T-helper 2 cell treated with Interferon-gamma antibody and Interleukin-4, amounts not matched to agents 100 ng/mL and 5 ng/mL, for 36 hours (primary cell): Measurements from ENCODE around the gene PCSK1N. TPM values are rescaled to one million over a fixed set of nuclear protein-coding genes. Genes with fewer than 3 reads are reported as not detected.
"Not testable (repeated sequence)": the region's sequence is repeated elsewhere in the genome, so short reads cannot be mapped to it uniquely, and the experiment has no call there.

ENCODE experiments used
- intact Hi-C: fragments of 100-400 bp; cut with micrococcal nuclease; formaldehyde crosslinking; loops from one replicate; pipeline ENCODE4 v1.15.1; 2023
- total RNA-seq: library from RNA; stranded (reverse); gene quantifications from 2 replicates; pipeline ENCODE4 v1.2.3, GENCODE V29; 2022

The PCSK1N gene
- total RNA-seq, 1 donor from 2014 or later, result 0.20 TPM

DNA sequence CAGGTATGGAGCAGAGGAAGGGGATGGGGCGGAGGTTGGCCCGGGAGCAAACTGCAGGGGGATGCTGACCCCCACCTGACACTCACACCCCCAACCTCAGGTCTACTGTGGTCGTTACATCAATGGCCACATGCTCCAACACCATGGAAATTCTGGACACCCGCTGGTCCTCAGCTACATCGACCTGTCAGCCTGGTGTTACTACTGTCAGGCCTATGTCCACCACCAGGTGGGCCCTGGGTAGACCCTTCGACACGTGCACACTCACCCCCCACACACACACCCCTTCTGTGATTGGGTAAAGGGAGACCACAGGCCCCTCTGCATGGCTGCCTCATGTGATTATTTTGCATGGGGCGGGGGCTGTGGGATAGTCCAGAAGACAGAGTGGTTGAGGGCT, 11.3 kb downstream of the PCSK1N start:
- intact Hi-C loops, result no loop called here

DNA sequence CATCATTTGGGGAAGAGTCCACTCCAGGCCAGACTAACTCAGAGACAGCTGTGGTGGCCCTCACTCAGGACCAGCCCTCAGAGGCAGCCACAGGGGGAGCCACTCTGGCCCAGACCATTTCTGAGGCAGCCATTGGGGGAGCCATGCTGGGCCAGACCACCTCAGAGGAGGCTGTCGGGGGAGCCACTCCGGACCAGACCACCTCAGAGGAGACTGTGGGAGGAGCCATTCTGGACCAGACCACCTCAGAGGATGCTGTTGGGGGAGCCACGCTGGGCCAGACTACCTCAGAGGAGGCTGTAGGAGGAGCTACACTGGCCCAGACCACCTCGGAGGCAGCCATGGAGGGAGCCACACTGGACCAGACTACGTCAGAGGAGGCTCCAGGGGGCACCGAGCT, 12.4 kb downstream of the PCSK1N start:
- intact Hi-C loops, result no loop called here

DNA sequence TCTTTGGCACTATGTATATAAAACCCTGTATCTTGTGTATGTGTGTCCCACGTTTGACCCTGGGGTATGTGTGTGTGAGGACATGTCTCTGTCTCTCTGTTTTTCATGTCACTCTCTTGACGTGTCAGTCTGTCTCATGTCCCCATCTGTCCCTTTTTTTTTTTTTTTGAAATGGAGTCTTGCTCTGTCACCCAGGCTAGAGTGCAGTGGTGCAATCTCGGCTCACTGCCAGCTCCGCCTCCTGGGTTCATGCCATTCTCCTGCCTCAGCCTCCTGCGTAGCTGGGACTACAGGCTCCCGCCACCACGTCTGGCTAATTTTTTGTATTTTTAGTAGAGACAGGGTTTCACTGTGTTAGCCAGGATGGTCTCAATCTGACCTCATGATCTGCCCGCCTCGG, 16.0 kb downstream of the PCSK1N start:
- intact Hi-C loops, result not testable (repeated sequence)

DNA sequence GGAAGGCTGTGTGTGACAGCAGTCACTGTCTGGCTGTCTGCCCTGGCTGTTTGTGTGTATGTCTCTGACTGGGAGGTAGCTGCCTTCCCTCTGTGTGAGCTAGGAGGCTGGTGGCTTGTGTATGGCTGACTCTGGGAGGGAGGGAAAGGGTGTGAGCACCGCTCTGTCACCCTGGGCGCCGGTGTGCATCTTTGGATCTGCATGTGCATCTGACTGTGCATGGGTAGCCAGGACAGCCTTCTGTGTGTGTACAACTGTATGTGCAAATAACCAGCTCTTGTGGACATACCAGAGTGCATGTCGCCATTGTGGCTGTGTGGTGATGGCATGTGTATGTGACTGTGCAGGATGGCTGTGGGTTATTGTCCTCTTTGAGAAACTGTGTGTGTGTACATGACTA, 16.5 kb downstream of the PCSK1N start:
- intact Hi-C loops, result no loop called here

DNA sequence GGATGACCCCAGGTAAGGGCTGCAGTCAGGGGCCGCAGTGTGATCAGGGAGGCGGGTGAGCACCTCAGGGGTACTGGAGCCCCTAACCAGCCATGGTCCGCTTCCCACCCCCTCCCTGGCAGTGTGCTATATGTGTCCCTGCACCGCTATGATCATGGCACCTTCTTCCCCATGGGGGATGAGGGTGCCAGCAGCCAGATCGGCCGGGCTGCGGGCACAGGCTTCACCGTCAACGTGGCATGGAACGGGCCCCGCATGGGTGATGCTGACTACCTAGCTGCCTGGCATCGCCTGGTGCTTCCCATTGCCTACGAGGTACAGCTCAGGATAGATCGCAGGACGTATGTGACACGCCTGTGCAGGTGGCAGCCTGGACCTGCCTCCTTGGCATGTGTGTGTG, 17.3 kb downstream of the PCSK1N start:
- intact Hi-C loops, result no loop called here

DNA sequence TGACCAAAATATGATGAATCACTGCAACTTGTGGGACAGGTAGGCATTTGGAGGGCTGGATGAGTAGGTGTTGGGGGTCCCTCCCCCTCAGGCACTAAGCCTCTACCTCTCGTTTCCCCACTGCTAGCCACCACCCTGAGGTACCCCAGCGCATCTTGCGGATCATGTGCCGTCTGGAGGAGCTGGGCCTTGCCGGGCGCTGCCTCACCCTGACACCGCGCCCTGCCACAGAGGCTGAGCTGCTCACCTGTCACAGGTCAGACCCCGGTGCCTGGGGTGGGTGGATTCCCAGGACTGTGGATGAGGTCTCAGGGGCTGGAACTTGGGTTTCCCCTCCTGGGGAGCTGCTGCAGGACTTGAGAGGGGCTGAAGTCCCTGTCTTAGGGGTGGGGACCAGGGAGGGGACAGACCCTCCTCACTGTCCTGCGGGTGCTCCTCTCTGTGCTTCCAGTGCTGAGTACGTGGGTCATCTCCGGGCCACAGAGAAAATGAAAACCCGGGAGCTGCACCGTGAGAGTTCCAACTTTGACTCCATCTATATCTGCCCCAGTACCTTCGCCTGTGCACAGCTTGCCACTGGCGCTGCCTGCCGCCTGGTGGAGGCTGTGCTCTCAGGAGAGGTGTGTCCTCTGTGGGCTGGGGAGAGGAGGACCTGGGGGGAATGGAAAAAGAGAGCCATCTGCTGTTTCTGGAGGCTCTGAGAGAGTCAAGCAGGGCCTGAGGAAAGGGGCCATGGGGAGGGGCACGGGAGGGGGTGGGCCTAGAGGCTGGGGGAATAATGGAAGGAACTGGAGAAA, 19.2 kb downstream of the PCSK1N start:
- intact Hi-C loops, result no loop called here

DNA sequence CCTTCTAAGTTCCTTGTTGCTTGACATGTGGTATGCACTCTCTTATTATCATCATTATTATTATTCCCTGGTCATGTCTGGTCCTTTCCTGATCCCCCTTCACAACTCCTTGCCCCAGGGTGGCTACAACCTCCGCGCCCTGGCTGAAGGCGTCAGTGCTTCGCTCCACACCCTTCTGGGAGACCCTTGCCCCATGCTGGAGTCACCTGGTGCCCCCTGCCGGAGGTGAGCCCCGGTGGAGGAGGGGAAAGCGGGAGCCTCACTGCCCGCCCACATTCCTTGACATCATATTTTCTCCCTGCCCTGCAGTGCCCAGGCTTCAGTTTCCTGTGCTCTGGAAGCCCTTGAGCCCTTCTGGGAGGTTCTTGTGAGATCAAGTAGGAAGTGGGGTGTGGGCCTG, 20.1 kb downstream of the PCSK1N start:
- intact Hi-C loops, result no loop called here

DNA sequence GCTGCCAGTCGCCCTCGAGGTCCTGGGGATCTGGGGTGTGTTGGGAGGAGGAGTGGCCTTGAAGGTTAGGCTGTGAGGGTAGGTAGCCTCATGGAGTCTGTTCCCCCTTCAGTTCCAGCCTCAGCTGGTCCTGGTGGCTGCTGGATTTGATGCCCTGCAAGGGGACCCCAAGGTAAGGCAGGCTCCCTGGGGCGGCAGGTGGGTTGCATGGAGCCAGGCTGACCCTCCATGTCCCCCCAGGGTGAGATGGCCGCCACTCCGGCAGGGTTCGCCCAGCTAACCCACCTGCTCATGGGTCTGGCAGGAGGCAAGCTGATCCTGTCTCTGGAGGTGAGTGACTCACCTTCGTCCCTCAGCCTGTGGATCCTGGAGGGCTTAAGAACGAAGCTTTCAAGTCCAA, 20.7 kb downstream of the PCSK1N start:
- intact Hi-C loops, result no loop called here

DNA sequence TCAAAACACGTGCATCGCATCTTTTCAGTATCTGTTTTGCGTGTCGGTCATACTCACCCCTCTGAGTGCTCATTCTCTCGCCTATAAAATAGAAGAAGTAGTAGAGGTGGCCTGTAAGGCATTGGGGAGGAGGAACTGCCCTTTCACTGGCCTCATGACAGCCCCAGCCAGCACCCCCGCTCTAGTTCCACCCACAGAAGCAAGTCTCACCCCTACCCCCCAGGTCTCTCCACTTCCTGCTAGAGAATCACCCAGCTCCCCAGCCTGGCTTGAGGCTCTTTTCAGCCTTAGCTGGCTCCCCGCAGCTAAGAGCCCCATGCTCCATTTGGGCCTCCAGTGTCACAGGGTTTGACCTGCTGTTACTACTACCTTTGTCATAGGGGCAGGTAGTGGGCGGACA, 21.8 kb downstream of the PCSK1N start:
- intact Hi-C loops, result no loop called here

DNA sequence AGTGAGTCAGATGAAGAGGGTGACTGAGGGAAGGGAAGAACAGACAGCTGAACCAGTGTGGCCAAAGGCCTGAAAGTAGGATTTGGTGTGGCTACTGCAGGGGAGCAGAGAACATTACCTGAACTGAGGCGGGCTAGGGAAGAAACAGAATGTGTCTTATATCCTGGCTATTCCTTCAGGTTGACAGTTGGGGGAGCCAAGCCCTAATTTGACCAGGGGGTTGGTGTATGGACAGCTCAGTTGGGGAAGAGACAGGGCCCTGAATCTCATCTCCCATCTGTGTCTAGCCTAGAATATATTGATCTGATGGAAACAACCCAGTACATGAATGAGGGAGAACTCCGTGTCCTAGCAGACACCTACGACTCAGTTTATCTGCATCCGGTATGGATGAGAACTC, 29.3 kb downstream of the PCSK1N start:
- intact Hi-C loops, result loop anchor here (10.0 kb wide), 1 partner anchor 319 kb away; the partner anchor contains the start of gene GPKOW

DNA sequence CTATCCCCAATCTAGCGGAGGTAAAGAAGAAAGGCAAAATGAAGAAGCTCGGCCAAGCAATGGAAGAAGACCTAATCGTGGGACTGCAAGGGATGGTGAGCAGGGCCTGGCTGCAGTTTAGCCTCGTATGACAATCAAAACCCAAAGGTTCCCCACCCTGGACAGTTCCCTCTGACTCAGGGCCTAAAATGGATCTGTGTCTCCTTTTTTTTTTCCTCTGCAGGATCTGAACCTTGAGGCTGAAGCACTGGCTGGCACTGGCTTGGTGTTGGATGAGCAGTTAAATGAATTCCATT, 32.6 kb downstream of the PCSK1N start:
- intact Hi-C loops, result loop anchor here (1.0 to 10.0 kb wide), 4 partner anchors 94 to 1151 kb away; partner anchors contain the start of genes ELK1, GPKOW, PQBP1 and SUV39H1

DNA sequence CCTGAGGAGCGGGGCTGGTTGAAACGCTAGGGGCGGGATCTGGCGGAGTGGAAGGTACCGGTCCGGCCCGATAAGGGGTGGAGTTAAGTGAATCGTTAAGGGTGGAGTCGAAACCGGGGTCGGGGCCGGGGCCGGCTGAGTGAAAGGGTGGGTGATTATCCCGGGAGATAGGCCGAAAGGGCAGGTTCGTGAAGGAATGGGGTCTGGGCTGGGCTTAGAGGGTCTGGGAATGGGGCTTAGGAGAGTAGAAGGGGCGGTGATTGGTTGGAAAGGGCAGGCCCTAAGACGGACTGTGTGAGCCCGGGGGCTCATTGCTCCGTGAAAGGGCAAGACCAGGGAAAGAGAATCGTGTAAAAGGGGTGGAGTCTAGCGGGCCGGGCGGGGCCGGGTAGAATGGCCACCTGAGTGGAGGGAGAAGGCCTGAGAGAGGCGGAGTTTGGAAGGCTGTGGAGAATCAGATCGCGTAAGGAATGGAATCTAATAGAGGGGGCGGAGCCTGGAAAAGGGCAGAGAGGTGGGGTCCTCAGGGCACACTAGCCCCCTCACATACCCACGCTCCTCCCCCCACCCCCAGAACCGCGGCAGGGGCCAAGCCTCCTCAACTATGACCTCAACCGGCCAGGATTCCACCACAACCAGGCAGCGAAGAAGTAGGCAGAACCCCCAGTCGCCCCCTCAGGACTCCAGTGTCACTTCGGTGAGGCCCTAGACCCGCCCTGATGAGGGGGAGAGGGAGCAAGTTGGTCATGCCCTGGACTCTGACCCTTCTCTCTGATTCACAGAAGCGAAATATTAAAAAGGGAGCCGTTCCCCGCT, 33.1 kb downstream of the PCSK1N start:
- intact Hi-C loops, result loop anchor here (1.0 to 10.0 kb wide), 4 partner anchors 95 to 1150 kb away; partner anchors contain the start of genes ELK1, GPKOW, PQBP1 and SUV39H1

DNA sequence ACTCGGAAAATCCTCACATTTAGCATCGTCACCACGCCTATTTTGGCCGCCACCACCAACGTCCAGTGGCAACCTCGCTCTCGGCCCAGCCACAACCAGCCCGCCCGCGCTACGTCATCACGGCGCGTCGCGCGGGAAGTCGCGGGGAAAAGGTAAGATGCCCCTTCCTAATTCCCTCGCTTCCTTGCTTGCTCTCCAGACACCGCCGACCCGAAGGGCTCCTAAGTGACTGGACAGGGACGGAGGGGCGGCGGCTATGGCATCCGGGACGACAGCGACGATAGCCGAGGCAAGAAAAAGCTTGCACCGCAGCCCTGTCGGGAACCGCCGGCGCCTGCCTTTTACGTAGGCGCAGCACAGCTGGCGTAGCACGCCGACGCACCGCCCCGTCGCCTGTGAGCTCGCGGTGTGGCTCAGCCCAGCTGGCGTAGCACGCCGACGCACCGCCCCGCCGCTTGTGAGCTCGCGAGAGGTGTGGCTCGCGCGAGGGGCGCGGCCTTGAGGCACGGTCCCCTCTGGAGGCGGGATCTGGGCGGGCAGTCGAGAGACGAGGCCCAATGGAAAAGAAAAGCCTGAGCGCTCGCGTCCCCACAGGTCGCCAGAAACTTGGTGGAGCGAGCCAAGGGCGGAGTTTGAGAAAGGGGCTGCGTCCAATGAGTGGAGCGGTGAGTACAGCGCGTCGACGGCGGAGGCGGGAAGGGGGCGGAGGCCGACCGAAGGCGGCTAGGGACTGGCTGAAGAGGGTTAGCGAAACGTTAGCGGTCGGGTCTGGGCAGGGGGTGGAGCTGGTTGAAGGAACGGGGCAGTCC, 33.9 kb downstream of the PCSK1N start, which contains the start of gene HDAC6:
Gene HDAC6, plus strand, starts transcription at position 788 of the 809 bp plus-strand sequence. CDS start 626 bp downstream, outside the sequence.
- intact Hi-C loops, result loop anchor here (1.0 to 10.0 kb wide), 12 partner anchors 64 to 1149 kb away; partner anchors contain the start of genes ELK1, FTSJ1, GPKOW and PIM2

DNA sequence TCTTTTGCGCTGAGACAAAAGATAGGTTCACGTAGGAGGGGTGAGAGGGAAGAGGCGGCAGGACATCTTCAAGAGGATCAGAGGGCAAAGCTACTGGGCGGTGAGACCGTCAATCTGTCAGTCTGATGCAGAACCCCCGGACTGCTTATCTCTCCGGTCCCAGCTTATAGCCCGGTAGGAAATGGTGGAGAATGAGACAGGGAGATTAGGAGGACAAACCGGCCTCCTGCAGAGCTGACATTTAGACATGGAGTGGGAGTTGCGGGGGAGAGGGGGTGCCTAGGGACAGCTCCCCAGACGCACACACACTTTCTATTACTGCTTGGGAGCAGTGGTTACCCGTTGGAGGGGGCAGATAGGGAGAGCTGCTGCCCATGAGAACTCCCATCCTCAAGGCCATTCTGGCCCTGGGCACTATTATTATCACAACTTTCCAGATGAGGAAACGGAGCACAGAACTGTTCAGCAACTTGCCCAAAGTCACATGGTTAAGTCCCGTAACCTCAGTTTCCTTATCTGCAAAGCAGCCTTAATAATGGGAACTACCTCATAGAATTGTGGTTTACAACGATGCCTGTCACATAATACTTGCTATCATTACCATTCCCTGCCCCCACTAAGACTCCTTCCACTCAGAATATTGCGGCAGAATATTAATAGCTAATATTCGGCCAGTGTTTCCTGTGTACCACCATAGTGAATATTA, 34.7 kb downstream of the PCSK1N start:
- intact Hi-C loops, result loop anchor here (1.0 to 10.0 kb wide), 11 partner anchors 63 to 1148 kb away; partner anchors contain the start of genes ELK1, FTSJ1, GPKOW and PIM2

DNA sequence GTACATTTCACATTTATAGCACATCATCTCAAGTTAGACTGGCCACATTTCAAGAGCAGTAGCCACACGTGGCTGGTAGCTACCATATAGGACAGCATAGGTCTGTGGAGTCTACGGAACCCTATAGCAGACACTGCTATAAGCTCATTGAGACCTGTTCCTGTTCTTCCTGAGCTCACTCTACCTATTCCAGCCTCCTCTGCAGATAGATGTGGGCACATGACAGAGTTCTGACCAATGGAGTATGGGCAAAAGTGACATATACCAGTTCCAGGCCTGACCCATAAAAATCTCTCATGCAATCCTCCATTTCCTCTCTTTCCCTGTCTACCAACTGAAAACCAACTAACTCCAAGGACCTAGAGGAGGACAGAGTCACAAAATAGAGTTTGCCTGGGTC, 37.1 kb downstream of the PCSK1N start:
- intact Hi-C loops, result no loop called here

DNA sequence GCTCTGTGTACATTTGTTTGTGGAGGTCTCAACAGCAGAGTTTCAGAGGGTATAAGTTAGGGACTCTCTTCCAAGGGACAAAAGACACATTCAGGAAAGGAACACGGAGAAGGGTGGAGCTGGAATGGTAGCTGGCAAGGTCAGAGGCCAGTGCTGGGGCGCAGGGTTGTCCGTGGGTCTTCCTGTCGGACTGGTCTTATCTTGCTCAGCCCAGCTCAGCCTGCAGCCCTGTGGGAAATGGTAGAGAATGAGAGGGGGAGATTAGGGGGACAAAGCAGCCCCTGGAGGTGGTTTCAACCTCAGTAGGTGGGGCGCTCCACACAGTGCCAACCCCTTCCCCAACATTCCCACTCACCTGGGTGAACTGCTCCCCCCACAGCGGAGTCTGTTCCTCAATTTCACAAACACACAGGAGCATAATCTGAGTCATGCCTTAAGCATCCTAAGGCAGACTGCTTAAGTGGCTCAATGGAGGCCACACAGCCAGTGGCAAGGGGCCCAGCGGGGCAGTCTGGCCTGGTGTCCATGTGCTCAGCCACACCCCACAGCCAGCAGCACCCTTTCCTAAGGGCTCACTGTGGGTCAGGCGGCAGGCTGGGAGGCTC, 40.4 kb downstream of the PCSK1N start:
- intact Hi-C loops, result no loop called here

DNA sequence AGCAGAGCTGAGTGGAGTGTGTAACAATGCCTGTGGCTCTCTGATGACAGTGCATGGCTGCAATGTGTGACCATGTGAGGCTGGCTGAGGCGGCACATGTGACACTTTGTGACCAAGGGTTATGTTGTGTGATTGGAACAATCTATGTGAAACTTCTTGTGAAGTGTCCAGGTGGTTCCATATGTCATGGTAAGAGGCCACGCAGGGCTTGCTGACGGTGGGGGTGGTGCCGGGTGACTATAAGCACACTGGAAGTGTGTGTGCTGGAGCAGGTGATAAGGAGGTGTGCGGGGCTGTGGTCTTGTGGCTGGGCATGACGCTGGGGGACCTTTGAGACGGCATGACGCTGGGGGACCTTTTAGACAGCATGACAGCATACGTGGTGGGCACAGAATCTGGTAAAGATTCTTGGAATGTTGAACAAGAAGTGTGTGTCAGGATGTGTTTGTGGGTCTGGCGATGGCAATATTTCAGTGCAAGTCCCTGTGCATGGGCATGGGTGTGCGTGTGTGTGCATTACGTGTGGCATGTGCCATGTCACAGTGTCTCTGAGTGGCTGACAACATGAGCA, 41.0 kb downstream of the PCSK1N start:
- intact Hi-C loops, result no loop called here

DNA sequence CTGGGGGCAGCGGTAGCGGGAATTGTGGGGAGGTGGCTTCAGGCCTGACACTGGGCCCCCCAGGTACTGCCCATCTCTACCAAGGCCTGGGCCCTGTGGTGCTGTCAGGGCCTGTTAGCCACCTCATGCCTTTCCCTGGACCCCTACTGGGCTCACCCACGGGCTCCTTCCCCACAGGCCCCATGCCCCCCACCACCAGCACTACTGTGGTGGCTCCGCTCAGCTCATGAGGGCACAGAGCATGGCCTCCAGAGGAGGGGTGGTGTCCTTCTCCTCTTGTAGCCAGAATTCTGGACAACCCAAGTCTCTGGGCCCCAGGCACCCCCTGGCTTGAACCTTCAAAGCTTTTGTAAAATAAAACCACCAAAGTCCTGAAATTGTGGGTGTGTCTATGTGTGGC, 41.5 kb downstream of the PCSK1N start:
- intact Hi-C loops, result no loop called here

DNA sequence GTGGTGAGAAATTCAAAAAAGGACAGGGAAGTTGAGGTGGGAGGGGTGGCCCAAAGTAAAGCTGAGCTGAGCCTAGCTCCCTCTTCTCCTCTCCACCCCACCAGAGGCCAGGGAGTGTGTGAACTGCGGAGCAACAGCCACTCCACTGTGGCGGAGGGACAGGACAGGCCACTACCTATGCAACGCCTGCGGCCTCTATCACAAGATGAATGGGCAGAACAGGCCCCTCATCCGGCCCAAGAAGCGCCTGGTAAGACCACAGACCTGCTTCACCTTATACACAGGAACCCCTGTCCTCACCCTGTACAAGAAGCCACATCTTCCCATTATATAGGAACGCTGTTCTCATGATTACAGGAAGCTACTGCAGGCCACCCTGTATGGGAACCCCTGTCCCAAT, 43.2 kb downstream of the PCSK1N start:
- intact Hi-C loops, result no loop called here
